ENCODE measurements around the gene SLC25A44.
A peak's percentile ranks its signal among the peaks of the same experiment; 100 is the strongest.

SLC25A44 gene, protein sequence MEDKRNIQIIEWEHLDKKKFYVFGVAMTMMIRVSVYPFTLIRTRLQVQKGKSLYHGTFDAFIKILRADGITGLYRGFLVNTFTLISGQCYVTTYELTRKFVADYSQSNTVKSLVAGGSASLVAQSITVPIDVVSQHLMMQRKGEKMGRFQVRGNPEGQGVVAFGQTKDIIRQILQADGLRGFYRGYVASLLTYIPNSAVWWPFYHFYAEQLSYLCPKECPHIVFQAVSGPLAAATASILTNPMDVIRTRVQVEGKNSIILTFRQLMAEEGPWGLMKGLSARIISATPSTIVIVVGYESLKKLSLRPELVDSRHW

DNA sequence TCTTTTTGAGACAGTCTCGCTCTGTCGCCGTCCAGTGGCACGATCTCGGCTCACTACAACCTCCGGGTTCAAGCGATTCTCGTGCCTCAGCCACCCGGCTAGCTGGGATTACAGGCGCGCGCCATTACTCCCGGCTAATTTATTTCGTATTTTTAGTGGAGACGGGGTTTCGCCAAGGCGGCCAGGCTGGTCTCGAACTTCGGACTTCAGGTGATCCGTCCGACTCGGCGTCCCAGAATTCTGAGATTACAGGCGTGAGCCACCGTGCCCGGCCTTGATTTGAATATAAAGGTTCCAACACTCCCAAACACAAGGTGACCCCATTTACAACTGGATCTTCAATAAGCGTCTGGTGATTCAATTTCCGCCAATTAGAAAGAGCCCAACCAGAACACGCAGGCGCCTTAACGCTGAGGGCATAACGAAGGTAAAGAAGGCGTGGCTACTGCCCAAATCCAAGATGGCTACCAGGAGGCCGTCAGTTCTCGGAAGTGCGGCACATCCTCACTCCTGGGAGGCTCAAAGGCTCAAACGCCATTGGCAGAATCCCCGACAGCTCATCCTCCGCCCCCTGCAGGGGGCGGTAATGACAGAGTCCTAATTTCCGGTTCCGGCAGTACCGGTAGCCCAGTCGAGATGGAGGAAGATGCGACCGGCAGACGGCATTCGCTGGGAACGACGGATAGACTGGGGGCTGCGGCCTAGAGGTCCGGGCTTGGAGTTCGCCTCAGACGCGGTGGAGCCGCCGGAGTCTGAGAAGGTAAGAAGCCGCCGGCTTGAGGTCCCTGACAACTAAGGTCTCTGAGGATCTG, at the start of gene SLC25A44:
TSS of gene SLC25A44 (plus strand) at position 617 of the 812 bp plus-strand sequence. CDS start 5,744 bp downstream, outside the sequence.
- peak; percentile 91 for DNase-seq (ENCODE audit: low read depth)

DNA sequence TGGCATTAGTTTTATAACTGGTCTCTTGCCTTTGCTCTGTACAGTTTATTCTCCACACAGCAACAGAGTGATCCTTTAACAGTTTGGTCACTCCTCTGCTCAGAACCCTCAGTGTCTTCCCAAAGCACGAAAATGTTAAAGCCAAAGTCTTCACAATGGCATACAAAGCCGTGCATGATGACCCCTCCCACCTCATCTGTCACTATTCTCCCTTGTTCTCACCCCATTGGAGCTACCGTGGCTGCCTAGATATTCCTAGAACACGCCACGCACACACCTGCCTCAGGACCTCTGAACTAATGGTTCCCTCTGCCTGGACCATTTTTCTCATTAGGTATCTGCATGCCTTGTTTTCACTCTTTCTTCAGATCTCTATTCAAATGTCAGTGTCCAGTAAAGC, 49.2 kb upstream of the SLC25A44 start:
- DNase-seq (ENCODE audit: low read depth) = no peak

DNA sequence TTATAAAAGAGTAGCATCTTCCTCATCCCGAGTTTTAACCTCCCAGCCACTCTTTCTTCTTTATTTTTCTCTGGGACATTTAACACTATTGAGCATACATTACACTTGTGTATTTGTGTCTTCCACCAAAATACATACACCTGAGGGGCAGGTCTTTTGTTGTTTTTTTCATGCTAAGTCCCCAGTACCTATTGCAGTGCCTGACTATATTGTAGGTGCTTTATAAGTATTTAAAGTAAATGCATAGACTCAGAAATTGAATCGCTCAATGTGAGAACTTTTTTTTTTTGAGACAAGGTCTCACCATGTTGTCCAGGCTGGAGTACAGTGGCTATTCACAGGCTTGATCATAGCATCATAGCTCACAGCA, 48.3 kb upstream of the SLC25A44 start:
- no peak for DNase-seq (ENCODE audit: low read depth)

DNA sequence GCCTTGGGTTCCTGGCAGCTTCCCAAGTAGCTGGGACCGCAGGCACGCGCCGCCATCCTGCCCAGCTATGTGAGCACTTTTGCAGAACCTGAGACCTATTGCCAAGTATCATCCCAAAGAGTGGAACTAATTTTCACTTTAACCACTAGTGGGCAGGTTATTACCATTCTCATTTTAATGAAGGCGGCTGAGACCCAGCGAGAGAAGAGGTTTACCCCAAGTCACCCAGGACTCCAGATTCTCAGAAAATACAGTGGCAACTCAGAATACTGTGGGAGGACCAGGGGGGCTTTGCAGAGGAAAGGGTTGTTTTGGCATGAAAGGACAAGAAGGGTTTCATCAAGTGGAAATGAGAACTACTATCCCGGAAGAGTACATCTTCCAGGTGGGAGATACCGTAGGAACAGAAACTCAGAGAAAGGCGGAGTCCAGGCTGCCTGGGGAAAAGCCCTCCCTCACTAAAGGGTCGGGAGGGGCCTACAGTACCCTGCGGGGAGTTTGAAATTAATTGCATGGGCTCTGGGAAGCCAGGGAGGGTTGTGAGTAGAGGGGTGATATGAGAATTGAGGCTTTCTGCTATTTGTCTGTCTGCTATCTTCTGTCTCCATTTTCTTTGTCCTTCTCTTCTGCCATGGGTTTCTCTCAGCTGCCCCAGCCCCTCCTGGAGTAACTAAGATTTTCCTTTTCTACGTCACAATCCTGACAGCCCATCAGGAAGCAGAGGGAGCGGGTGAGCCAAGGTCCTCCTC, 47.7 kb upstream of the SLC25A44 start:
- DNase-seq (ENCODE audit: low read depth) = no peak

DNA sequence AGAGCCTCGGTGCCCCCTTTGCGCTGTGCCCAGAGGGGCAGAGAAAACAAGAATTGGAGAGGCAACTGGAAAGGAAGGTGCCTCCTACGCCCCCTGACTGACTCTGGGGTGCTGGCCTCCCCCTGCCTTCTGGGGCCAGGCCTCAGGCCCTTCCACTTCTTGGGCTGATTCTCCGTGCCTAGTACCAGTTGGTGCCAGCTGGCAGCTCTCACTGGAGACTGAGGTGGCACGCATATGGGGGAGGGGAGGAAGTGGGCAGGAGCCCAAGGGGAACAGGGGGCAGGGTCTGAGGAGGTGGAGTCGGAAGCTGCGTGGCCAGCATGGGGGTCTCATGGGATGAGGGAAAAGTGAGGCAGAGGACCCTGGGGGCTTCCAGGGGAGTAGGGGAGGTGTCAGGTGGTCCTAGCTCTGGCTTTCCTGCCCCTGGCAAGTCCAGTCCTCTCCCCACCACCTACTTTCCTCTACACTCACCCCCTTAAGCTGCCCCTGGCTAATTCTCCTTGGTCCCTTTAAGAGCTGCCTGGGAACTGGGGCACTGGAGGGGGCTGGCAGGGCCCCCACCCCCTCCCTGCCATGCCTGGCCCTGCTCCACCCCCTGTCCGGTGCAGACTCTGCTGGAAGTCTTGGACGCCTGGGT, 47.0 kb upstream of the SLC25A44 start:
- DNase-seq (ENCODE audit: low read depth) = no peak

DNA sequence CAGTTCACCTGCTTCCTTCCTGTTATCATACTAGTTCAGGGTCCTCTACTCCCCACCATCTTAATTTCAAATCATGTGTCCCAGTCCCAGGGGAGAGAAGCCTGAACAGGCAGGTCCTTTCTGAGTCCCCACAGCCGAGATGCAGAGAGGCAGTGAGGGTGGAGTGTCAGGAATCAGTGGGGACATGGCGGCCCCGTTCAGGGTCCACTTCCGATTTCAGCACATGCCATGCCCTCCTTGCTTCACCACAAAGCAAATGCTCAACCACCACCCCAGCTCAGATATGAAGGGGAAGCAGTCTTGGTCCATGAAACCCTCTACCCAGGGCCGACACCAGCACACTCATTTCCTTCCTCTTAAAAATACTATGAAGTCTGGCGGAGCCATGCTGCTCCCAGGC, 45.7 kb upstream of the SLC25A44 start:
- no peak for DNase-seq (ENCODE audit: low read depth)

DNA sequence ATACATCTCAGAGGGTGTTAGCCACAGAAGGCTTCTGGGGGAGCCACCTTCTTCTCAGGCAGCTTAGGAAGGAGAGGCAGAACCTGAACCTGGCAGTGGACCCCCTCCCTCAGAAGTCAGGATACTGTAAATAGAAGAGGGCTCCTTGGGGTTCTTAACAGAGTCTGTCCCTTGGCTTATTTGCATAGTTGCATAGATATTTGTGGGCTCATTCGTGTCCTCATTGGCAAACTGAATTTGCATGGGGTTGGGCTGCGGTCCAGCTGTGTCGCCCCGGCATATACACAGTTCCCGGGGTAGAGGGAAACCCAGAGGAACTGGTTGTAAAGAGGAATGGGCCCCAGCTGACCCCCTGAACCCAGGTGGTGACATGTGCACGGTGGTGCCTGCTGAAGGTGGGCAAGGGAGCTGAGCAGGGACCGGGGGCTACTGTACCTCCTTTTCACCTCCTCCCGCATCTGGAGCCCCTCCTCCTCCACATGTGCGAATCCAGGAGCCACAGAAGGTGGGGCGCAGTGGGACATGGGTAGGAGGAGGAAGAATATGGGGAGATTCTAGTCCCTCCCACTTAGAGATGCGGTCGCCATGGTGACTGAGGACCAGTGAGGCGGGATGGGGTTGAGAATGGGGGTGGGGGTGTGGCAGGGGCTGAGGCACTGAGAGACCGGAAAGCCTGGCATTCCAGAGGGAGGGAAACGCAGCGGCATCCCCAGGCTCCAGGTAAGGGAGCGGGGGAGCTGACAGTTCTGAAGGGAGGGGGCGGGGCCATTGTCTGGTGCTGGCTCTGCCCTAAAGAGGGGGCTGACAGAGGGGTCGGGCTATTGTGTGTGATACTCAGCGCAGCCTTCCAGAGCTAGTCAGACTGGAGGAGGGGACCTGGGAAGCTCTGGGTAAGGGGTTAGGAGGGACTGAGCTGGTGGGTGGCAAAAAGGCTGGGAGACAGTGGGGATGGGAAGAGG, 44.3 kb upstream of the SLC25A44 start:
- no peak for DNase-seq (ENCODE audit: low read depth)

DNA sequence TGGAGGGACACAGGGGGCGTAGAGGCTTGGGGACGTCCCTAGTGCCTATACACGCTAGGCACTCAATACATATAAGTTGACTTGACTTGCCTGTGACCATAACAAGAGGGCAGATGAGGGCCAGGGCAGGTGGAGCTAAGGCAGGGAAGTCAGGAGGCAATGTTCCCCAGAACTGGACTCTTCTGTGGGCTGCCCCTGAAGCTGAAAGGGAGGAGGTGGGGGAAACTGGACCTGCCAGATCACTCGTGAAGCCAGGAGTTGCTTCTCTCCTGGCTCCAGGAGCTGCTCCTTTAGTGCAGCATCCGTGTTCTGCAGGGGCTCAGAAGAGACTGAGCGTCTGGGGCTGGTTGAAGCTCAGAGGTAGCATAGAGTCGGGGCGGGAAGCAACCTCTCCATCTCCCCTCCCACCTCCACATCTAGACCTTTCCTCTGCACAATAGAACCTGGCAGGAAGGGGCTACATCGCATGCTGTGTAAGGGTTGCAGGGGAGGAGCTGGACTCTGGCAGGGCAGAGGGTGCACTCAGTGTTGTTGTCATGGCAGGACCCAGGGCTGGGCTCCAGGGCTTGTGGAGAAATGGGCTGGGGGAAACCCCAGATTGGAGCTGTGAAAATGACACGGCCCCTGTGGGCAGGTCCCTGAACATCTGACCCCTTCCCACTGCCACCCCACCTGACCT, 43.4 kb upstream of the SLC25A44 start:
- DNase-seq (ENCODE audit: low read depth) = no peak

DNA sequence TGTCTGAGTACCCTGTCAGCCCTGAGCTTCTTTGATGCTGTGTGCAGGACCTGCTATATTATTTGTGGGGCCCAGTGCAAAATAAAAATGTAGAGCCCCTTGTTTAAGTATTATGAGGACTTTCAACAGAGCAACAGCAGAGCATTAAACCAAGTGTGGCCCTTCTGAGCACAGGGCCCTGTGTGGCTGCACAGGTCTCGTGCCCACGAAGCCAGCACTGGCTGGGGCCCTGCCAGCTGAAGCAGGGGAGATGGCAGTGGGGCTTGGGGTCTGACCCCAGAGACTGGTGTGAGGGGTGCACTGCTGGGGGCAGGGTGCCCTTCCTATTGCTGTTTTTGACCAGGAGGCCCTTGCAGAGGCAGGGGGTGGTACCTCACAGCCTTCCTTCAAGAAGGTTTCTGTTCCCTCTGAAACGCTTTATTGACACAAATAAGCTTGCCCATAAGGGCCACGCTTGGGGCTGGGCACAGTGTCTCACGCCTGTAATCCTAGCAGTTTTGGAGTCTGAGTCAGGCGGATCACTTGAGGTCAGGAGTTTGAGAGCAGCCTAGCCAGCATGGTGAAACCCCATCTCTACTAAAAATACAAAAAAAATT, 42.7 kb upstream of the SLC25A44 start:
- no peak for DNase-seq (ENCODE audit: low read depth)

DNA sequence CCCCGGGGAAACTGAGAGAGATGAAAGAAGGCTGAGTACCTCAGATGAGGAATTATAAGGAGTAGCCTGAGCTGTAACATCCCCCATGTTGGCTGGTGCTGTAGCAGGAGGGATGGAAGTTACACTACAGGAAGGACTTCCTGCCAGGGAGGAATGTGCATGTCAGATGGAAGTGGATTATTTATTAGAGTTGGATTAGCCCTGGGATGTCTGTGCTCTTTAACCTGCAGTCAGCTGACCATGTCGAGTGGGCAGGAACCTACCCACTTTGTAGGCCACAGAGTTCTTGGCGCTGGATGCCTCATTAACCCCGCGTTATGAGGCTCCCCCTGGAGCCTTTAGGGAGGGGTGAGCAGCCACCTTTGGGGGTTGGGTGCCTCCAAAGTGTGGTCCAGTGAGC, 41.3 kb upstream of the SLC25A44 start:
- no peak for DNase-seq (ENCODE audit: low read depth)

DNA sequence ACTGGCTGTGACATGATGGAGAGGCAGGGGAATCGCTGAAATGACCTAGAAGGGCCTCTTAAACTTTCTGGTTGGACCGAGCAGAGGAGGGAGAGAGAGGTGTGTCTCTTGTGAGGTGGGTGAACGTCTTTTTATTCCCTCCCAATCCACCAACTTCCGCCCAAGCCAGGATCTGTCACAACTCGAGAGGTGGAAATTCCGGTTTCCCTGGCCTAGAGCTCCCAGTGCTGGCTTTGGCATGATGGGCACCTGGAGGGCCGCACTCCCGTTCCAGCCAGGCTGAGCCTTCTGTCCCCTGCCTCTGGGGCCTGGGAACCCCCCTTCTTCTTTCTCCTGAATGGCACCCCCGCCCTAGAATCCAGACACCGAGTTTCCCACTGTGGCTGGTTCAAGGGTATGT, 40.5 kb upstream of the SLC25A44 start, which contains the start of gene SEMA4A:
TSS of gene SEMA4A (plus strand) at position 224 of the 400 bp plus-strand sequence. CDS start 994 bp downstream, outside the sequence.
- no peak for DNase-seq (ENCODE audit: low read depth)

DNA sequence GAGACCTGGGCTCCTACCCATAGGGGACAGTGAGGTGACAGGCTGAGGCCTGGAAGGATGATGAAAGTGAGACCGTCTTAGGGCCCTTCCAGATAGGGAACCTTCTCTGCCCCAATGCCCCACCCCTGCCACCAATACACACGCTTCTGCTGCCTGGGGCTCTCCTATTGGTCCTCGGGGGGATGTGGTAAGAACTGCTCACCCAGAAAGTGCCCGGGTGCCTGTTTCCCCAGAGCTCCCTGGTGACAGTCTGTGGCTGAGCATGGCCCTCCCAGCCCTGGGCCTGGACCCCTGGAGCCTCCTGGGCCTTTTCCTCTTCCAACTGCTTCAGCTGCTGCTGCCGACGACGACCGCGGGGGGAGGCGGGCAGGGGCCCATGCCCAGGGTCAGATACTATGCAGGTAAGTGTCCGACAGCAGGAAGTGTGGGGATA, 39.6 kb upstream of the SLC25A44 start:
- no peak for DNase-seq (ENCODE audit: low read depth)

DNA sequence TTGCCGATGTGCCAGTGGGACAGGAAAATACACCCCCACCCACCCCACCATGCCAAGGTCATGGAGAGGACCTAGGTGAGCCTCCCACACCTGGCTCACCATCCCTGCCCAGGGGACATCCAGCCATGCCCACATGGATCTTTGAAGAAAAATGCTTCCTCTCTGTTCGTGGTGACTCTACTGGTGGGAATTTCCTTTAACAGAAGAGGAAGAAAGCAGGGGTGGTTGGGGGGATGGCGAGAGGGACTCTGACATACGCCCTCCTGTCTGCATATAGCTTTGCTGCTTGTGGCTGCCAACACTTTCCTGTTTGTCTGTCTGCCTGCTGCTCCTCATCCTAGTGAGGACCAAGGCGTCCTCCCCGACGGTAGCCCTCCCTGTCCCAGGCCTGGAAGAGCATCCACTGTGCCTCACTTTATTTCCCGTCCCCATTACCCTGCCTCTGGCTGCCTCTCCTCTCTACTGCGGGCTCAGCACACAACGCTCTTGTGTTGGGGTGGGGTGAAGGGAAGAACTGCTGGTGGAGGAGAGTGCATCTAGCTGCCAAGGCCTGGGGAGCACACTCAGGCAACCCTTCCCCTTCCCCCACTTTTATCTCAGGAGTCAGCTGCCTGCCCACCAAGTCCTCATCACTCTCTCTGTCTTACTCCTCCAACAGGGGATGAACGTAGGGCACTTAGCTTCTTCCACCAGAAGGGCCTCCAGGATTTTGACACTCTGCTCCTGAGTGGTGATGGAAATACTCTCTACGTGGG, 38.0 kb upstream of the SLC25A44 start:
- no peak for DNase-seq (ENCODE audit: low read depth)

DNA sequence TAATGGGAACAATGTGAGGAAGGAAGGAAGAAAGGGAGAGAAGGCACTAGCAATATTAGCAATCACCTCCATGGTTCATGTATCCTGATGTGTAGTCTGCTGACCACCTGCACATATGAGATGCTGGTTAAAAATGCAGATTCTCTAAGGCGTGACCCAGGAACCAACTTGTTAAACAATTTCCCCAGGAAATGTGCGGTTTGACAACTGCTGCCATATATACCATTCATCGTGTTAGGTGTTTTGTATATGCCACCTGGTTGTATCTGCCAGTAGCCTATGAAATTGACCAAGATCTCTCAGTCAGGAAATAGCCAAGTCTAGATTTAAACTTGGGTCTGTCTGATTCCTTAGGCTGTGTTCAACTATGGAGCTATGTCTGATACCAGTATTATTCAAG, 36.4 kb upstream of the SLC25A44 start:
- no peak for DNase-seq (ENCODE audit: low read depth)

DNA sequence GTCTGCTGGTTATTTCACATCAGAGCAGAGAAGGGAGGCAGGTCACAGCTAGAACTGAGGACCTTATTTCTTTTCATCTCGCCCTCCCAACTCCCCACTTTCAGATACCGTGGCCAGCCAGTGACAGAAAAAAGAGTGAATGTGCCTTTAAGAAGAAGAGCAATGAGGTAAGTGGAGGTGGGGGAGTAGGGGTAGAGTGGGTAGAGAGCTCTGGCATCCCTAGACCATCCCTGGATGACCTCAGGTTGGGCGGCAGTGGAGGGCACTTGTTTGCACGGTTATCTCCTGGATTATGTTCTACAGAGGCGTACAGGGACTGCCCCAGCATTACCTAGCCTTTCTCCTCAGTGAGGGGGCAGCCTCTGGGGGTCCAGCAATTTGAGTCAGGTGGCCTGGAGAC, 35.9 kb upstream of the SLC25A44 start:
- DNase-seq (ENCODE audit: low read depth) = no peak

DNA sequence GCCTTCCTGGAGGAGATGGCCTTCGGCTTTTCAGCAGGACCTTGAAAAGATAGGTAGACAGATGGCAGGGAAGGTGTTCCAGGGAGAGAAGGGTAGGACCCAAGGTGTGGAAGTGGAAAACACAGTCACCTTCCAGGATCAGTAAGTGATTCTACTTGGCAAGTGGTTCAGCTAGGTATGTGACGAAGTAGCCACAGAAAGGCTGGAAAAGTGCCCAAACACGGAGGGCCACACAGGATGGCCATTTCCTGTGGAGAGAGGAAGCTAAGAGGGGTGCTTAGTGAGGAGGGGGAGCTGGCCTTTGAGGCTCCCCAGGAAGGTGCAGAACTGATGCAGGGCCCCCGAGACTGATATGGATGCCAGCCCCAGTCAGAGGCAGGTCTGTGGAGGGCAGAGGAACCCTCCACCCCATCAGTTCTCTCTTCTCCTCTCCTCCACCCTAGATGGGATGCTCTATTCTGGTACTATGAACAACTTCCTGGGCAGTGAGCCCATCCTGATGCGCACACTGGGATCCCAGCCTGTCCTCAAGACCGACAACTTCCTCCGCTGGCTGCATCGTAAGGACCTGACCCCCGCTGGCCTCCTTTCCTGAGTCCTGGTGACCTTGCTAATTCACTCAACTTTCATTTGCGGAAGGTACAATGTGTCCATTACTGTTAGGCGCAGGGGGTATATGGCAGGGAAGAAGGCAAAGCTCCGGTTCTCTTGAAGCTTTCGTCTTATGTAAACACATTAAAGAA, 33.7 kb upstream of the SLC25A44 start:
- no peak for DNase-seq (ENCODE audit: low read depth)

DNA sequence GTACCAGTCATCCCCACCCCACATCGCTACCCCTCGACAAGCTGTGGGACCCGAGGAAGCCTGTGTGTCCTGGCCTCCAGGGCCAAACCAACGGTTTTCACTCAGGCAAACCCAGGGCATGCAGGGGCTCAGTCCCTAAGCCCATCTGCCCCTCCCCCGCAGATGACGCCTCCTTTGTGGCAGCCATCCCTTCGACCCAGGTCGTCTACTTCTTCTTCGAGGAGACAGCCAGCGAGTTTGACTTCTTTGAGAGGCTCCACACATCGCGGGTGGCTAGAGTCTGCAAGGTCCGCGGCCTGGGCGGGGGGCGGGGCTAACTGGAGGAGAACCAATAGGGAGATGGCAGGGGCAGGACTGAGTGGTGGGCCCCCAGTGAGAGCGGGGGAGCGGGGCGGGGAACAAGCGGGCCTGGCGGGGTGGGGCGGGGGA, 33.1 kb upstream of the SLC25A44 start:
- peak; percentile 53 for DNase-seq (ENCODE audit: low read depth)

DNA sequence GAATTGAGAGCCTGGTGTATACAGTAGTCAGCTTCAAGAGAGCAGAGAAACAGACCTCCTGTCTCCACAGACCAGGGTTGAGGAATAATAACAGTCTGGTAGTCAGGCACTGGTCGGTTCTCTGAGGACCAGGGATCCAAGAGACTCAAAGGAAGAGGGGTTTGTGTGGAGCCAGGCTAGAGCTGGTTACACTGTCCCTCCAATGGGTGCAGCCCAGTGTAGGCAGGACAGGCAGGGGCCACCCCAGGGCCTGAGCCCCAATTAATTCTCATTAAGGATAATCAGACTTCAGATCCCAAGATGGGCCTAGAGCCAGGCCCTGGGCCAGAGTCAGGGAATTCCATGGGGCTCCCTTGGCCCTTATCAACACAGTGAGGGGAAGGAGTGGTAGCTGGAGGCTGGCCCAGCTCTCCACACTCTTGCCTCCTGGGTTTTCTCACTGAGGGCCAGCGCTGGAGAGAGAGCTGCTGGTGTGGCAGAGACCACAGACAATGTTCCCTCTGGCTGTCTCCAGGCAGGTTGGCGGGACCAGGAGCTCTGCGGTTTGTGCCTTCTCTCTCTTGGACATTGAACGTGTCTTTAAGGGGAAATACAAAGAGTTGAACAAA, 31.4 kb upstream of the SLC25A44 start:
- no peak for DNase-seq (ENCODE audit: low read depth)
